ENCODE results near the gene TJAP1.

The TJAP1 gene

GRCh38 chr6:43541774-43542471 lies 64.6 kb downstream of the TJAP1 start:
- H3K27me3 Mint-ChIP-seq = no peaks in the 10 kb centered on the region
- no peaks in the 10 kb centered on the region for H3K4me1 Mint-ChIP-seq
- H3K36me3 Mint-ChIP-seq (ENCODE audit: low read depth) = peaks cover 55% of the 10 kb centered on the region
- ATAC-seq (no peak), DNase-seq (no peak)
- peak overlapping the region; percentile 18 for H3K27ac Mint-ChIP-seq
- H3K4me3 Mint-ChIP-seq = no peak overlapping the region
- no peaks in the 10 kb centered on the region for H3K9me3 Mint-ChIP-seq

- ATAC-seq = no peak
- H3K9me3 Mint-ChIP-seq = no peaks in the 10 kb centered on the region
- H3K4me3 Mint-ChIP-seq = no peak overlapping the region
- H3K27me3 Mint-ChIP-seq = no peaks in the 10 kb centered on the region
- no peak for DNase-seq
- H3K4me1 Mint-ChIP-seq = no peaks in the 10 kb centered on the region
- no peak overlapping the region for H3K27ac Mint-ChIP-seq
- peaks cover 57% of the 10 kb centered on the region for H3K36me3 Mint-ChIP-seq (ENCODE audit: low read depth)
Observed at GRCh38 chr6:43544461-43544860, 67.1 kb downstream of the TJAP1 start.

- no peaks in the 10 kb centered on the region for H3K27me3 Mint-ChIP-seq
- no peak overlapping the region for H3K27ac Mint-ChIP-seq
- no peak for DNase-seq
- H3K4me3 Mint-ChIP-seq = no peak overlapping the region
- H3K9me3 Mint-ChIP-seq = no peaks in the 10 kb centered on the region
- no peaks in the 10 kb centered on the region for H3K4me1 Mint-ChIP-seq
- peaks cover 59% of the 10 kb centered on the region for H3K36me3 Mint-ChIP-seq (ENCODE audit: low read depth)
- ATAC-seq = no peak
Observed at GRCh38 chr6:43547222-43547621, 69.9 kb downstream of the TJAP1 start.
